Measurements from ENCODE around the gene KLHDC10.
"Not testable (repeated sequence)": the region's sequence is repeated elsewhere in the genome, so short reads cannot be mapped to it uniquely, and the experiment has no call there.

KLHDC10 gene

GRCh38 chr7:130118801-130119200 is 48.5 kb downstream of the KLHDC10 start:
- DNase-seq: no peak

- no peak for DNase-seq
Measured at GRCh38 chr7:130123501-130123900, 53.2 kb downstream of the KLHDC10 start.

GRCh38 chr7:130124711-130125110 is 54.4 kb downstream of the KLHDC10 start:
- DNase-seq: no peak

- not testable (repeated sequence) for DNase-seq
Measured at GRCh38 chr7:130126840-130127239, 56.5 kb downstream of the KLHDC10 start.

- no peak for DNase-seq
Measured at GRCh38 chr7:130127404-130127803, 57.1 kb downstream of the KLHDC10 start.

- no peak for DNase-seq
Measured at GRCh38 chr7:130127821-130128317, 57.5 kb downstream of the KLHDC10 start.

GRCh38 chr7:130129011-130129411 is 58.7 kb downstream of the KLHDC10 start:
- no peak for DNase-seq

- DNase-seq: no peak
Measured at GRCh38 chr7:130131191-130131834, 61.0 kb downstream of the KLHDC10 start.

- no peak for DNase-seq
Measured at GRCh38 chr7:130131964-130132875, 61.9 kb downstream of the KLHDC10 start.

GRCh38 chr7:130133029-130133782 is 62.9 kb downstream of the KLHDC10 start:
- no peak for DNase-seq

GRCh38 chr7:130134106-130134636 is 63.8 kb downstream of the KLHDC10 start:
- no peak for DNase-seq

- no peak for DNase-seq
Measured at GRCh38 chr7:130134726-130135125, 64.4 kb downstream of the KLHDC10 start.

- DNase-seq: no peak
Measured at GRCh38 chr7:130135208-130136205, 65.2 kb downstream of the KLHDC10 start.

GRCh38 chr7:130136579-130137167 is 66.3 kb downstream of the KLHDC10 start:
- DNase-seq: no peak

GRCh38 chr7:130137207-130137606 is 66.9 kb downstream of the KLHDC10 start:
- no peak for DNase-seq

- peak; percentile 69 for DNase-seq
Measured at GRCh38 chr7:130139193-130139960, 69.0 kb downstream of the KLHDC10 start.

GRCh38 chr7:130140551-130141160 is 70.3 kb downstream of the KLHDC10 start:
- DNase-seq: no peak

- peak; percentile 43 for DNase-seq
Measured at GRCh38 chr7:130141161-130141883, 71.0 kb downstream of the KLHDC10 start.

All from DMS79 treated with DMSO at 0.1 percent for 48 hours (cell line).